IMR-90 (cell line): ENCODE measurements around the gene DMAC1. TPM values are rescaled to one million over a fixed set of nuclear protein-coding genes. Genes with fewer than 3 reads are reported as not detected.

Experiments
- ATAC-seq: fragments of 200-7000 bp; cut with Tn5 transposase; 2 replicates; pipeline ENCODE4 v1.9.1; 2020; ENCODE audit warnings: low read depth, mild to moderate bottlenecking, moderate library complexity
- BruUV-seq: library from RNA; stranded (reverse); fragments of 400-500 nt; replicated peaks from 2 replicates; lab custom pipeline; 2021; lab: Mats Ljungman, UMichigan
- CTCF ChIA-PET: fragments of 300-600 bp; formaldehyde crosslinking; extraction: SDS; loops from one replicate; lab custom pipeline; 2021; ENCODE audit warnings: antibody characterized with exemption; lab: Yijun Ruan, JAX
- POLR2A ChIA-PET: fragments of 300-600 bp; sonication (Branson Sonifier 250); formaldehyde crosslinking; loops from one replicate; lab custom pipeline; 2022; ENCODE audit warnings: antibody characterized with exemption; ENCODE audit not compliant: unreplicated experiment; lab: Charles Lee
- DNase-seq: peaks from one replicate; pipeline ENCODE4 v3.0.0; 2013
- H2AFZ ChIP-seq: replicated peaks from 2 replicates; pipeline ENCODE3; 2013; ENCODE audit warnings: low read length, mild to moderate bottlenecking; ENCODE audit not compliant: poor library complexity
- H2AK5ac ChIP-seq: 2 replicates; pipeline ENCODE4 v1.6.1; 2013; ENCODE audit warnings: low read depth, low read length, inconsistent platforms
- H2AK9ac ChIP-seq: replicated peaks from 2 replicates; pipeline ENCODE3; 2013; ENCODE audit warnings: mild to moderate bottlenecking, low read depth, low read length, moderate library complexity; ENCODE audit not compliant: poor library complexity
- H2BK120ac ChIP-seq: 2 replicates; pipeline ENCODE4 v1.6.1; 2013; ENCODE audit warnings: low read depth, low read length, inconsistent platforms
- H2BK15ac ChIP-seq: 3 replicates; pipeline ENCODE4 v1.6.1; 2013; ENCODE audit warnings: low read depth, low read length, inconsistent platforms
- H2BK20ac ChIP-seq: 2 replicates; pipeline ENCODE4 v1.6.1; 2013; ENCODE audit warnings: low read depth, mild to moderate bottlenecking, inconsistent platforms, low read length, moderate library complexity
- H2BK5ac ChIP-seq: 2 replicates; pipeline ENCODE4 v1.6.1; 2013; ENCODE audit warnings: mild to moderate bottlenecking, low read depth, low read length, inconsistent platforms; ENCODE audit not compliant: poor library complexity, severe bottlenecking
- H3K14ac ChIP-seq: replicated peaks from 2 replicates; pipeline ENCODE4 v1.6.1; 2013; ENCODE audit warnings: low read depth, low read length, inconsistent platforms
- H3K18ac ChIP-seq: 2 replicates; pipeline ENCODE4 v1.6.1; 2013; ENCODE audit warnings: low read depth, low read length, control low read depth
- H3K23ac ChIP-seq: 2 replicates; pipeline ENCODE4 v1.6.1; 2013; ENCODE audit warnings: low read depth, low read length, inconsistent platforms
- H3K27ac ChIP-seq: 2 replicates; pipeline ENCODE4 v1.5.1; 2013; ENCODE audit warnings: mild to moderate bottlenecking, control low read depth, low read length; ENCODE audit not compliant: insufficient read depth
- H3K27me3 ChIP-seq: 2 replicates; pipeline ENCODE4 v1.6.1; 2013; ENCODE audit warnings: low read length; ENCODE audit not compliant: control insufficient read depth, insufficient read depth
- H3K36me3 ChIP-seq: 2 replicates; pipeline ENCODE4 v1.6.1; 2013; ENCODE audit warnings: low read length, mixed read lengths; ENCODE audit not compliant: control insufficient read depth, insufficient read depth
- H3K4ac ChIP-seq: 2 replicates; pipeline ENCODE4 v1.6.1; 2013; ENCODE audit warnings: low read depth, low read length, inconsistent platforms
- H3K4me1 ChIP-seq: 2 replicates; pipeline ENCODE4 v1.6.1; 2013; ENCODE audit warnings: low read length, mixed read lengths; ENCODE audit not compliant: control insufficient read depth, insufficient read depth
- H3K4me2 ChIP-seq: 2 replicates; pipeline ENCODE4 v1.6.1; 2013; ENCODE audit warnings: low read depth, mild to moderate bottlenecking, control low read depth, low read length, moderate library complexity
- H3K4me3 ChIP-seq: 2 replicates; pipeline ENCODE4 v1.5.1; 2013; ENCODE audit warnings: low read depth, mild to moderate bottlenecking, control low read depth, low read length, moderate library complexity; ENCODE audit not compliant: insufficient read depth
- H3K56ac ChIP-seq: 2 replicates; pipeline ENCODE4 v1.6.1; 2013; ENCODE audit warnings: low read length, inconsistent platforms; ENCODE audit not compliant: insufficient read depth; ENCODE audit errors: extremely low read depth
- H3K79me1 ChIP-seq, 2 experiments: 2 replicates each; pipeline ENCODE4 v1.6.1; 2013; ENCODE audit warnings: low read length in 2 of 2, inconsistent platforms in 1 of 2, low read depth in 1 of 2
- H3K9ac ChIP-seq: 2 replicates; pipeline ENCODE4 v1.6.1; 2013; ENCODE audit warnings: low read depth, low read length, control low read depth
- H3K9me1 ChIP-seq: 2 replicates; pipeline ENCODE4 v1.6.1; 2013; ENCODE audit warnings: low read length, inconsistent platforms; ENCODE audit not compliant: insufficient read depth
- H3K9me3 ChIP-seq: 2 replicates; pipeline ENCODE4 v1.6.1; 2013; ENCODE audit warnings: low read length; ENCODE audit not compliant: control insufficient read depth, insufficient read depth
- H4K20me1 ChIP-seq: 2 replicates; pipeline ENCODE4 v1.6.1; 2013; ENCODE audit warnings: low read length, inconsistent platforms; ENCODE audit not compliant: insufficient read depth
- H4K5ac ChIP-seq: 2 replicates; pipeline ENCODE4 v1.6.1; 2013; ENCODE audit warnings: mild to moderate bottlenecking, low read depth, low read length, control low read depth
- H4K8ac ChIP-seq, 2 experiments: 2 replicates each; pipeline ENCODE4 v1.6.1; 2013; ENCODE audit warnings: low read depth in 2 of 2, low read length in 2 of 2, control low read depth in 1 of 2, inconsistent platforms in 1 of 2
- H4K91ac ChIP-seq: 2 replicates; pipeline ENCODE4 v1.6.1; 2013; ENCODE audit warnings: low read depth, low read length, inconsistent platforms; ENCODE audit not compliant: insufficient read depth
- BHLHE40 ChIP-seq: fragments of 150-350 bp; IDR thresholded peaks from 2 replicates; pipeline ENCODE4 v1.6.1; 2016; ENCODE audit warnings: mild to moderate bottlenecking, low read depth, low read length
- CEBPB ChIP-seq: IDR thresholded peaks from 2 replicates; pipeline ENCODE4 v1.6.1; 2012; ENCODE audit warnings: low read depth, low read length, improper control_type of control experiment
- CHD1 ChIP-seq: IDR thresholded peaks from 2 replicates; pipeline ENCODE4 v1.6.1; 2012; ENCODE audit warnings: low read depth, low read length, improper control_type of control experiment
- FOS ChIP-seq: fragments of 150-350 bp; IDR thresholded peaks from 2 replicates; pipeline ENCODE4 v1.6.1; 2016; ENCODE audit warnings: low read depth, low read length
- MAFK ChIP-seq: IDR thresholded peaks from 2 replicates; pipeline ENCODE4 v1.6.1; 2012; ENCODE audit warnings: low read depth, low read length, improper control_type of control experiment
- MAZ ChIP-seq: IDR thresholded peaks from 2 replicates; pipeline ENCODE4 v1.6.1; 2012; ENCODE audit warnings: low read depth, mild to moderate bottlenecking, low read length, improper control_type of control experiment, moderate library complexity, borderline replicate concordance
- MXI1 ChIP-seq: IDR thresholded peaks from 2 replicates; pipeline ENCODE4 v1.6.1; 2012; ENCODE audit warnings: low read depth, mild to moderate bottlenecking, low read length, moderate library complexity, borderline replicate concordance
- NFE2L2 ChIP-seq: fragments of 150-350 bp; IDR thresholded peaks from 2 replicates; pipeline ENCODE4 v1.6.1; 2016; ENCODE audit warnings: low read depth, mild to moderate bottlenecking, low read length
- POLR2A ChIP-seq: IDR thresholded peaks from 2 replicates; pipeline ENCODE4 v1.6.1; 2012; ENCODE audit warnings: mild to moderate bottlenecking, low read depth, low read length
- RAD21 ChIP-seq: IDR thresholded peaks from 2 replicates; pipeline ENCODE4 v1.6.1; 2012; ENCODE audit warnings: low read length, improper control_type of control experiment
- RCOR1 ChIP-seq: IDR thresholded peaks from 2 replicates; pipeline ENCODE4 v1.6.1; 2012; ENCODE audit warnings: mild to moderate bottlenecking, low read length, improper control_type of control experiment; ENCODE audit not compliant: insufficient replicate concordance
- RFX5 ChIP-seq: IDR thresholded peaks from 2 replicates; pipeline ENCODE4 v1.8.0; 2012; ENCODE audit warnings: low read depth, mild to moderate bottlenecking, low read length, moderate library complexity
- SMC3 ChIP-seq: fragments of 150-350 bp; IDR thresholded peaks from 2 replicates; pipeline ENCODE4 v1.6.1; 2016; ENCODE audit warnings: low read depth, mild to moderate bottlenecking, antibody characterized with exemption, low read length, moderate library complexity
- WGBS, 2 experiments: methylation state at CpG; one replicate each; pipeline versions ENCODE4 v1.1.5 to v1.1.7; 2013; ENCODE audit warnings: missing lambda C conversion rate in 2 of 2; ENCODE audit not compliant: insufficient read length in 1 of 2; ENCODE audit errors: extremely low coverage in 2 of 2; 5-methylcytosine and 5-hydroxymethylcytosine counted together
- dilution Hi-C: fragments of 300-500 bp; cut with HindIII; formaldehyde crosslinking; loops from one replicate; pipeline ENCODE4 v1.14.3; 2018; ENCODE audit warnings: low sequenced_read_pairs; ENCODE audit not compliant: unreplicated experiment
- in situ Hi-C: fragments of 300-500 bp; cut with MboI; formaldehyde crosslinking; loops from 3 replicates; pipeline ENCODE4 v1.14.3; 2019; ENCODE audit warnings: low sequenced_read_pairs, inconsistent platforms, mixed read lengths
- intact Hi-C: fragments of 100-400 bp; cut with micrococcal nuclease; formaldehyde crosslinking; loops from 2 replicates; pipeline ENCODE4 v1.10.0; 2022
- polyA plus RNA-seq, 3 experiments: library from polyadenylated mRNA; depleted of rRNA; stranded (reverse); fragments of >200 nt; gene quantifications; 2 replicates each; pipeline ENCODE4 v1.2.3, GENCODE V29; 2012; ENCODE audit warnings: low replicate concordance in 1 of 3
- total RNA-seq: library from RNA; depleted of rRNA; stranded (reverse); fragments of >200 nt; gene quantifications from 2 replicates; pipeline ENCODE4 v1.2.3, GENCODE V29; 2012
- TF ChIP-seq, protein P1 (sequence below): fragments of 150-350 bp; IDR thresholded peaks from 2 replicates; pipeline ENCODE4 v1.6.1; 2017; ENCODE audit warnings: mild to moderate bottlenecking, antibody characterized with exemption, low read length, low read depth
- TF ChIP-seq, protein P2 (sequence below): fragments of 150-350 bp; IDR thresholded peaks from 2 replicates; pipeline ENCODE4 v1.6.1; 2016; ENCODE audit warnings: low read depth, mild to moderate bottlenecking, low read length, moderate library complexity, borderline replicate concordance
- TF ChIP-seq, protein P3 (sequence below): conservative IDR thresholded peaks from 2 replicates; pipeline ENCODE4 v1.5.1; 2012; ENCODE audit warnings: mild to moderate bottlenecking, low read depth, low read length, improper control_type of control experiment

The DMAC1 gene
- total and polyA plus RNA-seq, 2 of the 4 experiments (the other 2 are of a cell fraction), result 8.1 to 14.5 TPM

DNA sequence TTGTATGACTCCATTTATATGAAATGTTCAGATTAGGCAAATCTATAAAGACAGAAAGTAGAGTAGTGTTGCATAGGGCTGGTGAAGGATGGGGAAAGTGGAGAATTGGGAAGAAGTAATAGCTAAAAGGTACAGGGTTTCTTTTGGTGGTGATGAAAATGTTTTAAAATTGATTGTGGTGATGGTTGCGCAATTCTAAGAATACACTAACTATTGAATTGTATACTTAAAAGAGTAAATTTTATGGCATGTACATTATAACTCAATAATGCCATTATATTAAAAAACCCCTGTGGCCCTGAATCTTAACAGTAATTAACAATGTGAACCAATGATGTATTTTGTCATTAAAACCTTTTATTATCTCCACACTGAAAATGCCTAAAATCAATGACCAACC, 20.4 kb upstream of the DMAC1 start:
- no peak for TF ChIP-seq CEBPB
- TF ChIP-seq RAD21, result no peak
- TF ChIP-seq RCOR1, result no peak
- TF ChIP-seq, protein P1, sequence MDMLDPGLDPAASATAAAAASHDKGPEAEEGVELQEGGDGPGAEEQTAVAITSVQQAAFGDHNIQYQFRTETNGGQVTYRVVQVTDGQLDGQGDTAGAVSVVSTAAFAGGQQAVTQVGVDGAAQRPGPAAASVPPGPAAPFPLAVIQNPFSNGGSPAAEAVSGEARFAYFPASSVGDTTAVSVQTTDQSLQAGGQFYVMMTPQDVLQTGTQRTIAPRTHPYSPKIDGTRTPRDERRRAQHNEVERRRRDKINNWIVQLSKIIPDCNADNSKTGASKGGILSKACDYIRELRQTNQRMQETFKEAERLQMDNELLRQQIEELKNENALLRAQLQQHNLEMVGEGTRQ, result no peak
- no peak for TF ChIP-seq NFE2L2
- no peak for TF ChIP-seq MAFK
- no peak for TF ChIP-seq FOS
- TF ChIP-seq MXI1, result no peak
- TF ChIP-seq CHD1, result no peak
- no peak for TF ChIP-seq RFX5
- TF ChIP-seq, protein P2, sequence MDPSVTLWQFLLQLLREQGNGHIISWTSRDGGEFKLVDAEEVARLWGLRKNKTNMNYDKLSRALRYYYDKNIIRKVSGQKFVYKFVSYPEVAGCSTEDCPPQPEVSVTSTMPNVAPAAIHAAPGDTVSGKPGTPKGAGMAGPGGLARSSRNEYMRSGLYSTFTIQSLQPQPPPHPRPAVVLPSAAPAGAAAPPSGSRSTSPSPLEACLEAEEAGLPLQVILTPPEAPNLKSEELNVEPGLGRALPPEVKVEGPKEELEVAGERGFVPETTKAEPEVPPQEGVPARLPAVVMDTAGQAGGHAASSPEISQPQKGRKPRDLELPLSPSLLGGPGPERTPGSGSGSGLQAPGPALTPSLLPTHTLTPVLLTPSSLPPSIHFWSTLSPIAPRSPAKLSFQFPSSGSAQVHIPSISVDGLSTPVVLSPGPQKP, result no peak
- no peak for TF ChIP-seq SMC3
- TF ChIP-seq POLR2A, result no peak
- no peak for TF ChIP-seq MAZ
- TF ChIP-seq, protein P3, sequence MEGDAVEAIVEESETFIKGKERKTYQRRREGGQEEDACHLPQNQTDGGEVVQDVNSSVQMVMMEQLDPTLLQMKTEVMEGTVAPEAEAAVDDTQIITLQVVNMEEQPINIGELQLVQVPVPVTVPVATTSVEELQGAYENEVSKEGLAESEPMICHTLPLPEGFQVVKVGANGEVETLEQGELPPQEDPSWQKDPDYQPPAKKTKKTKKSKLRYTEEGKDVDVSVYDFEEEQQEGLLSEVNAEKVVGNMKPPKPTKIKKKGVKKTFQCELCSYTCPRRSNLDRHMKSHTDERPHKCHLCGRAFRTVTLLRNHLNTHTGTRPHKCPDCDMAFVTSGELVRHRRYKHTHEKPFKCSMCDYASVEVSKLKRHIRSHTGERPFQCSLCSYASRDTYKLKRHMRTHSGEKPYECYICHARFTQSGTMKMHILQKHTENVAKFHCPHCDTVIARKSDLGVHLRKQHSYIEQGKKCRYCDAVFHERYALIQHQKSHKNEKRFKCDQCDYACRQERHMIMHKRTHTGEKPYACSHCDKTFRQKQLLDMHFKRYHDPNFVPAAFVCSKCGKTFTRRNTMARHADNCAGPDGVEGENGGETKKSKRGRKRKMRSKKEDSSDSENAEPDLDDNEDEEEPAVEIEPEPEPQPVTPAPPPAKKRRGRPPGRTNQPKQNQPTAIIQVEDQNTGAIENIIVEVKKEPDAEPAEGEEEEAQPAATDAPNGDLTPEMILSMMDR, result no peak
- TF ChIP-seq BHLHE40, result no peak
- H3K18ac ChIP-seq, result no peak overlapping the region
- BruUV-seq, result no TSS peak
- CTCF ChIA-PET, result no interaction called here
- H4K20me1 ChIP-seq, result no peaks in the 10 kb centered on the region
- H3K4me3 ChIP-seq, result no peak overlapping the region
- no peak overlapping the region for H4K8ac ChIP-seq
- POLR2A ChIA-PET, result no interaction called here
- H3K4me1 ChIP-seq, result no peaks in the 10 kb centered on the region
- H3K9me3 ChIP-seq, result no peaks in the 10 kb centered on the region
- intact Hi-C loops, result no loop called here
- H3K27me3 ChIP-seq, result no peaks in the 10 kb centered on the region
- no peak overlapping the region for H4K5ac ChIP-seq
- DNase-seq, result no peak
- H3K79me1 ChIP-seq, result no peaks in the 10 kb centered on the region
- in situ Hi-C loops, result no loop called here
- no peak overlapping the region for H2AK9ac ChIP-seq
- H3K4ac ChIP-seq, result no peak overlapping the region
- no peaks in the 10 kb centered on the region for H3K9me1 ChIP-seq
- H3K9ac ChIP-seq, result no peak overlapping the region
- no peak overlapping the region for H2AK5ac ChIP-seq
- H3K36me3 ChIP-seq, result no peaks in the 10 kb centered on the region
- H3K4me2 ChIP-seq, result no peak overlapping the region
- no peak overlapping the region for H4K91ac ChIP-seq
- no peak overlapping the region for H2BK120ac ChIP-seq
- no peak overlapping the region for H3K27ac ChIP-seq
- no peak overlapping the region for H2BK20ac ChIP-seq
- no peak overlapping the region for H3K23ac ChIP-seq
- H2BK5ac ChIP-seq, result no peak overlapping the region
- WGBS, 2 experiments, result no CpG with 5 or more reads among the region's 1 CpG
- no peak overlapping the region for H2BK15ac ChIP-seq
- ATAC-seq, result no peak
- no peak overlapping the region for H2AFZ ChIP-seq
- no peak overlapping the region for H3K56ac ChIP-seq
- dilution Hi-C loops, result no loop called here
- H3K14ac ChIP-seq, result no peak overlapping the region
